Neural crest cell (in vitro differentiated cells): ENCODE data around the gene FBXW9. TPM values are rescaled to one million over a fixed set of nuclear protein-coding genes. Genes with fewer than 3 reads are reported as not detected.

ENCODE experiments used
- DNase-seq: peaks from one replicate; pipeline ENCODE4 v3.0.0; 2021; ENCODE audit warnings: low read depth, mixed read lengths, low spot score
- H3K27ac Mint-ChIP-seq: one replicate; pipeline ENCODE4 v1.8.0; 2021; ENCODE audit warnings: mild to moderate bottlenecking, mixed read lengths; ENCODE audit not compliant: unreplicated experiment
- H3K27me3 Mint-ChIP-seq: 2 replicates; pipeline ENCODE4 v1.8.0; 2021; ENCODE audit warnings: low read depth, mild to moderate bottlenecking, mixed read lengths
- H3K36me3 Mint-ChIP-seq: 2 replicates; pipeline ENCODE4 v1.8.0; 2021; ENCODE audit warnings: low read depth, mild to moderate bottlenecking, mixed read lengths
- H3K4me1 Mint-ChIP-seq: 2 replicates; pipeline ENCODE4 v1.8.0; 2021; ENCODE audit warnings: mixed read lengths
- H3K4me3 Mint-ChIP-seq: one replicate; pipeline ENCODE4 v1.8.0; 2021; ENCODE audit warnings: mild to moderate bottlenecking, mixed read lengths
- H3K9me3 Mint-ChIP-seq: 2 replicates; pipeline ENCODE4 v1.8.0; 2021; ENCODE audit warnings: mixed read lengths
- CTCF ChIP-seq: fragments of 200-600 bp; sonication (generic); conservative IDR thresholded peaks from 2 replicates; pipeline ENCODE4 v1.5.0; 2021; ENCODE audit warnings: antibody characterized with exemption, mild to moderate bottlenecking
- total RNA-seq: library from RNA; stranded (reverse); gene quantifications from 2 replicates; pipeline ENCODE4 v1.2.1, GENCODE V29; 2021

The FBXW9 gene
- total RNA-seq, 1 donor from 2014 or later: 15.9 TPM

DNA sequence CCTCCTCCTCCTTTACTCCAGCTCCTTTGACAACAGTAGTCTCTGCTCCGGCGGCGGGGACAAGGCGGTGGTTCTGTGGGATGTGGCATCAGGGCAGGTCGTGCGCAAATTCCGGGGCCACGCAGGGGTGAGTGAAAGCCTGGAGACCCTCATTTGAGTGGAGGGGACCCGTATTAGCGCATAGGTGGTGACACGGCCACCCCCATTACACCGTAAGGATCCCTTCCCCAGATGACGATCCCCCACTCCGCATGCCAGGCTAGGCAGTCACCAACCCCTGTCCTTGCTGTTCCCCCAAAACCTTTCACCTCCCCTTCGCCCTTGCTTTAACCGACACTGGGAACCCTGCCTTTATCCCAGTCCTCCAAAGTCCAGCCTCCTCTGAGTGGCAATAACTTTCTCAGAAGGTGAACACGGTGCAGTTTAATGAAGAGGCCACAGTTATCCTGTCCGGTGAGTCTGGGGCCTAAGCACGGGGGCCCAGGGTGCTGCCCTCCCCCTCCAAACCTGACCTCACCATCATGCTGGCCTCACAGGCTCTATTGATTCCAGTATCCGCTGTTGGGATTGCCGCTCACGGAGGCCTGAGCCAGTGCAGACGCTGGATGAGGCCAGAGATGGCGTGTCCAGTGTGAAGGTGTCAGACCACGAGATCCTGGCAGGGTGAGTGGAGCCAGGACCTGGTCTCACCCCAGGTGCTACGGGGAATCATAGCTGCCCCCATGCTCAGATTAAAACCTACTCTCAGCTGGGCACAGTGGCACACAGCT is 26.1 kb downstream of the FBXW9 start:
- no peaks in the 10 kb centered on the region for H3K9me3 Mint-ChIP-seq
- peaks cover 50% of the 10 kb centered on the region for H3K4me1 Mint-ChIP-seq
- DNase-seq: no peak
- peaks cover 7% of the 10 kb centered on the region for H3K36me3 Mint-ChIP-seq
- peaks cover 3% of the 10 kb centered on the region for H3K27me3 Mint-ChIP-seq
- TF ChIP-seq CTCF: no peak
- H3K27ac Mint-ChIP-seq: no peak overlapping the region
- peak overlapping the region; percentile 98 for H3K4me3 Mint-ChIP-seq

GRCh38 chr19:12669270-12670158 is 26.9 kb downstream of the FBXW9 start:
- H3K27me3 Mint-ChIP-seq: peaks cover 3% of the 10 kb centered on the region
- peak overlapping the region; percentile 100 for H3K27ac Mint-ChIP-seq
- H3K4me1 Mint-ChIP-seq: peaks cover 50% of the 10 kb centered on the region
- H3K36me3 Mint-ChIP-seq: peaks cover 6% of the 10 kb centered on the region
- H3K9me3 Mint-ChIP-seq: no peaks in the 10 kb centered on the region
- H3K4me3 Mint-ChIP-seq: peak overlapping the region; percentile 98
- no peak for TF ChIP-seq CTCF
- DNase-seq: peak; percentile 67

- Mint-ChIP-seq H3K27me3 (peaks cover 3% of the 10 kb centered on the region), H3K27ac (peak overlapping the region; percentile 100), H3K4me1 (peaks cover 50% of the 10 kb centered on the region), H3K4me3 (peak overlapping the region; percentile 98), H3K36me3 (peaks cover 4% of the 10 kb centered on the region), H3K9me3 (no peaks in the 10 kb centered on the region)
- no peak for DNase-seq
- TF ChIP-seq CTCF: no peak
Observed at GRCh38 chr19:12668932-12669269, 27.5 kb downstream of the FBXW9 start.

GRCh38 chr19:12668346-12668745 is 28.1 kb downstream of the FBXW9 start:
- H3K4me1 Mint-ChIP-seq: peaks cover 50% of the 10 kb centered on the region
- H3K36me3 Mint-ChIP-seq: peaks cover 4% of the 10 kb centered on the region
- H3K27me3 Mint-ChIP-seq: peaks cover 3% of the 10 kb centered on the region
- TF ChIP-seq CTCF: no peak
- DNase-seq: no peak
- peak overlapping the region; percentile 62 for H3K27ac Mint-ChIP-seq
- no peaks in the 10 kb centered on the region for H3K9me3 Mint-ChIP-seq
- peak overlapping the region; percentile 98 for H3K4me3 Mint-ChIP-seq

DNA sequence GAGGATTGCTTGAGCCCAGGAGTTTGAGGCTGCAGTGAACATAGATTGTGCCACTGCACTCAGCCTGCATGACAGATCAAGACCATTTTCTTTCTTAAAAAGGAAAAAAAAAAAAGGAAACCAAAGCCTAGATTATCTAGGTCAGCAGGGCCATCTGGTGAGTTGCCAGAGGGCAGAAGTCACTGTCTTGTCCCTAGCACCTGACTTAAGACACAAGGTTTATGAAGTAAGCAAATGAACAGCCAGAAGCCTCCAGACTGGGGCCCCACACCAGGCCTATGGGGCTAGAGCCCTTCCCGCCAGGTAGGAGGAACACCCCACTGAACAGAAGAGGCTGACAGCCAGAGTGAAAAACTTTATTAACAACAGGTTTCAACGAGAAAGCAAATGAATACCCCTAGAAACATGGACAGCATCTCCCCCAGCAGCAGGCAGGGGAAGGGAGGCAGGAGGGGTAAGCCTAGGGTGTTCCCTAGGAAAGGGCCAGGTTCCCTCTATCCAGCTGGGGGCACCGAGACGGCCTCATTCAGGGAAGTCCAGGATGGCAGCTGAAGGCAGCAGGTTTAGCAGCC is 28.6 kb downstream of the FBXW9 start:
- Mint-ChIP-seq H3K27me3 (peaks cover 3% of the 10 kb centered on the region), H3K4me3 (peak overlapping the region; percentile 98), H3K27ac (peak overlapping the region; percentile 62), H3K9me3 (no peaks in the 10 kb centered on the region), H3K36me3 (peaks cover 4% of the 10 kb centered on the region), H3K4me1 (peaks cover 50% of the 10 kb centered on the region)
- no peak for TF ChIP-seq CTCF
- no peak for DNase-seq
